ENCODE results near the gene RASSF8. TPM values are rescaled to one million over a fixed set of nuclear protein-coding genes. Genes with fewer than 3 reads are reported as not detected.
A peak's percentile ranks its signal among the peaks of the same experiment; 100 is the strongest.

RASSF8 gene
- total RNA-seq, 1 donor = 97.4 TPM

GRCh38 chr12:26044592-26044991 is 86.1 kb downstream of the RASSF8 start:
- Histone ChIP-seq H3K4me3 (ENCODE audit: insufficient read depth, low read length) (no peak overlapping the region), H3K27ac (ENCODE audit: low read depth, low read length) (peak overlapping the region; percentile 9), H3K27me3 (ENCODE audit: insufficient read depth, low read length) (no peaks in the 10 kb centered on the region), H3K4me1 (ENCODE audit: insufficient read depth, low read length) (peaks cover 42% of the 10 kb centered on the region), H3K79me2 (ENCODE audit: insufficient read depth, low read length) (peaks cover 92% of the 10 kb centered on the region), H3K4me2 (ENCODE audit: insufficient read depth, low read length) (no peak overlapping the region), H3K9me3 (ENCODE audit: low read depth, low read length) (no peaks in the 10 kb centered on the region), H2AFZ (ENCODE audit: low read length) (no peak overlapping the region), H3K36me3 (ENCODE audit: insufficient read depth, low read length) (no peaks in the 10 kb centered on the region), H4K20me1 (ENCODE audit: insufficient read depth, low read length) (peaks cover 32% of the 10 kb centered on the region)
- no peak for DNase-seq (ENCODE audit: insufficient read length, low spot score, missing footprints)
- TF ChIP-seq CTCF (IDR thresholded peaks at IDR 0.05; ENCODE audit: extremely low read depth, low read depth, low read length) = no peak

- H3K4me1 ChIP-seq (ENCODE audit: insufficient read depth, low read length) = peaks cover 42% of the 10 kb centered on the region
- no peak for DNase-seq (ENCODE audit: insufficient read length, low spot score, missing footprints)
- H2AFZ ChIP-seq (ENCODE audit: low read length) = no peak overlapping the region
- H3K79me2 ChIP-seq (ENCODE audit: insufficient read depth, low read length) = peaks cover 92% of the 10 kb centered on the region
- H3K4me2 ChIP-seq (ENCODE audit: insufficient read depth, low read length) = no peak overlapping the region
- no peaks in the 10 kb centered on the region for H3K9me3 ChIP-seq (ENCODE audit: low read depth, low read length)
- no peaks in the 10 kb centered on the region for H3K36me3 ChIP-seq (ENCODE audit: insufficient read depth, low read length)
- H4K20me1 ChIP-seq (ENCODE audit: insufficient read depth, low read length) = peaks cover 32% of the 10 kb centered on the region
- no peaks in the 10 kb centered on the region for H3K27me3 ChIP-seq (ENCODE audit: insufficient read depth, low read length)
- no peak overlapping the region for H3K27ac ChIP-seq (ENCODE audit: low read depth, low read length)
- no peak overlapping the region for H3K4me3 ChIP-seq (ENCODE audit: insufficient read depth, low read length)
- no peak for TF ChIP-seq CTCF (IDR thresholded peaks at IDR 0.05; ENCODE audit: extremely low read depth, low read depth, low read length)
These were observed 87.7 kb downstream of the RASSF8 start for GRCh38 chr12:26046203-26046602.

GRCh38 chr12:26046906-26047305 is 88.4 kb downstream of the RASSF8 start:
- H3K79me2 ChIP-seq (ENCODE audit: insufficient read depth, low read length) = peaks cover 93% of the 10 kb centered on the region
- H4K20me1 ChIP-seq (ENCODE audit: insufficient read depth, low read length) = peaks cover 32% of the 10 kb centered on the region
- no peak overlapping the region for H3K27ac ChIP-seq (ENCODE audit: low read depth, low read length)
- H3K9me3 ChIP-seq (ENCODE audit: low read depth, low read length) = no peaks in the 10 kb centered on the region
- peaks cover 41% of the 10 kb centered on the region for H3K4me1 ChIP-seq (ENCODE audit: insufficient read depth, low read length)
- H3K4me2 ChIP-seq (ENCODE audit: insufficient read depth, low read length) = no peak overlapping the region
- no peak overlapping the region for H3K4me3 ChIP-seq (ENCODE audit: insufficient read depth, low read length)
- H2AFZ ChIP-seq (ENCODE audit: low read length) = no peak overlapping the region
- no peaks in the 10 kb centered on the region for H3K27me3 ChIP-seq (ENCODE audit: insufficient read depth, low read length)
- no peak for TF ChIP-seq CTCF (IDR thresholded peaks at IDR 0.05; ENCODE audit: extremely low read depth, low read depth, low read length)
- peak; percentile 19 for DNase-seq (ENCODE audit: insufficient read length, low spot score, missing footprints)
- H3K36me3 ChIP-seq (ENCODE audit: insufficient read depth, low read length) = no peaks in the 10 kb centered on the region

- Histone ChIP-seq H3K79me2 (ENCODE audit: insufficient read depth, low read length) (peaks cover 94% of the 10 kb centered on the region), H3K27me3 (ENCODE audit: insufficient read depth, low read length) (no peaks in the 10 kb centered on the region), H4K20me1 (ENCODE audit: insufficient read depth, low read length) (peaks cover 34% of the 10 kb centered on the region), H3K4me2 (ENCODE audit: insufficient read depth, low read length) (no peak overlapping the region), H3K27ac (ENCODE audit: low read depth, low read length) (no peak overlapping the region), H3K9me3 (ENCODE audit: low read depth, low read length) (no peaks in the 10 kb centered on the region), H3K4me1 (ENCODE audit: insufficient read depth, low read length) (peaks cover 37% of the 10 kb centered on the region), H3K4me3 (ENCODE audit: insufficient read depth, low read length) (no peak overlapping the region), H3K36me3 (ENCODE audit: insufficient read depth, low read length) (no peaks in the 10 kb centered on the region), H2AFZ (ENCODE audit: low read length) (no peak overlapping the region)
- TF ChIP-seq CTCF (IDR thresholded peaks at IDR 0.05; ENCODE audit: extremely low read depth, low read depth, low read length) = no peak
- DNase-seq (ENCODE audit: insufficient read length, low spot score, missing footprints) = no peak
These were observed 89.1 kb downstream of the RASSF8 start for GRCh38 chr12:26047401-26048226.
